NCI-H526 (cell line): ENCODE data around the gene MEG3.

ENCODE experiments used
- DNase-seq, 2 experiments: peaks; one replicate each; lab custom pipeline; 2025; lab: John Stamatoyannopoulos, UW

MEG3 gene

DNA sequence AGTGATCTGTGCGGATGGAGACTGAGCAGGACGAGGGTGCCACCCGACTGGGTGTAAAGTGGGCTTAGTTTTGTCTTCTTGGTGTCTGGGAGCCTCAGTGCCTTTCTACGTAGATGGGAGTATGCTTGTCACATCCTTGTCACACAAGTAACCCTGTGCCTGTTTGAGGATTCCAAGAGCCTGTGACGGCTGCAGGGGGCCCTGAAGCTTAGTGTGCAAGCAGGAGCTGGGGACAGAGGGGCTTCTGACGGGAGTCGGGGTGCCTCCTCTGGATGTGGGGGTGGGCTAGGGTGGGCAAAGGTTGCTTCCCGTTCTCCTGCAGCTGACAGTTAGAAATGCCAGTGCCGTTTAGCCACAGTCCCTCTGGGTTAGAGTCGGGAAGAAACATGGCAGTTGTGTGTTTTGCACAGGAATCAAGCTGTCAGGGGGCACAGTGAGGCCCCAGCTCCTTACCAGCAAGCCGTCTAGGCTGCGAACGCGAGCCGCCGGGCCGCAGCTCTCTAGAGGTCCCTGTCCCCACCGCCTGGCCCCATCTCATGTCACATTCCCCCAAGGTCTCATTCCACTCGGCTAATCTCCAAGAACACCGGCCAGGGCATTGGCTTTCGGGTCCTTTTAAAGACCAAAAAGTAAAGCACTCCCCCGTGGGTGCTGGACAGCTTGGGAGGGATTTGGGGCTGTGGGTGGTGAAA, 70.6 kb downstream of the MEG3 start:
- no peak for DNase-seq

DNA sequence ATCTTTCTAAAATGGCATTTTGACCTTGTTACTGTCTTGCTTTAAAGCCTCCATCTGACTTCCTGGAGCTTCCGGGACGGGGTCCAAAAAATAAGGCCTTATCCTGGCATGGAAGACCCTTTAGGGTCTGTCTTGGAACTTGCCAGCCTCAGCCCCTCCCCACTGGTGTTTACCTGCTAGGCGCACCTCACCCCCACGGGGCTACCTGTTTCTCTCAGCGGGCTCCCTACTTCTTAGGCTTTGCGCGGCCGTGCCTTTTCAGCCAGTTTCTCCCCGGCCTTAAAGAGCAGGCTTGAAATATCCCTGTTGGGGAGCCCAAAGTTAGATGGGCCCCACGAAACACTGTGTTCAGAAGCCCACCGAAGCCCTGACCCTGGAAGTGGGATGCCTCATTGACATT, 72.5 kb downstream of the MEG3 start:
- DNase-seq, result no peak

DNA sequence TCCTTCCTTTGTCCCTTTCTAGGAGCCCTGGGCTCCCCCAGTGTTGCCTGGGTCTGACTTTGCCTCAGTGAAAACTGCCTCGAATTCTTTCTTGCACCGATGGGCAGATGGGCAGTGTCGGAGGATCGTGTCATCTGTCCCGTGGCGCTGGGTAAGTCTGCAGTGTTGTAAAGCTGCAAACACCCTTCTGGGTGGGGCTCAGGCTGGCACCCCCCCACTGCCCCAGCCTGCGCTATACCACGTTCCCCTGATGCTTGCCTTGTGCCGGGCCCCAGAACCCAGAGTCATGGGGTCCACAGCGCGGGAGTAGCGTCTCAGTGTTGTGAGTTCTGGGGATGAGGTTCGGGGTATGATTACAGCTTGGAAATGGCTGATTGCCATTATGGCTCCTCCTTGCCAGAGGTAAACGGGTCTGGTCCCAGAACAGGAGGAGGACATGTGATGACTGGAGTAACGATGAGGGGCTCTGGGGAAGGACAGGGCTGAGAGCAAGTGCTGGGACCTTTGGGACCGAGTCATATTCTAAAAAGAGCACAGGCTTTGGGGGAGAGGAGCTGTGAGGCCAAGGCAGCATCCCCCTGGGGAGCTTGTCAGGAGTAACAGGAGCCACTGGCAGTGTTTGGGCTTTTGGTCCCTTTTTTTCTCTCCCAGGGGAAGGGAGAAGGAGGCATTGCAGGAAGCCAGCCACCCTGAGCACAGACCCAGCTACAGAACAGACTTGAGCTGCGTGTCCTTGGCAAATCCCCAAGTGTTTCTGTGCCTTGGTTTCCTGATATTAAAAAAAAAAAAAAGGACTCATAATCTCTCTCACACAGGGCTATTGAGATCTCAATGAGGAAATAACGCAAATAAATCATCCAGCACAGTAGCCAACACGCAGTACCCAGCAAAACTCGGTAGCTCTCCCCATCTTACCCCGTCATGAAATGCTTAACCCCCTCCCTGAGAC, 73.3 kb downstream of the MEG3 start:
- no peak for DNase-seq

- no peak for DNase-seq
Observed at GRCh38 chr14:100899884-100900771, 74.2 kb downstream of the MEG3 start.

DNA sequence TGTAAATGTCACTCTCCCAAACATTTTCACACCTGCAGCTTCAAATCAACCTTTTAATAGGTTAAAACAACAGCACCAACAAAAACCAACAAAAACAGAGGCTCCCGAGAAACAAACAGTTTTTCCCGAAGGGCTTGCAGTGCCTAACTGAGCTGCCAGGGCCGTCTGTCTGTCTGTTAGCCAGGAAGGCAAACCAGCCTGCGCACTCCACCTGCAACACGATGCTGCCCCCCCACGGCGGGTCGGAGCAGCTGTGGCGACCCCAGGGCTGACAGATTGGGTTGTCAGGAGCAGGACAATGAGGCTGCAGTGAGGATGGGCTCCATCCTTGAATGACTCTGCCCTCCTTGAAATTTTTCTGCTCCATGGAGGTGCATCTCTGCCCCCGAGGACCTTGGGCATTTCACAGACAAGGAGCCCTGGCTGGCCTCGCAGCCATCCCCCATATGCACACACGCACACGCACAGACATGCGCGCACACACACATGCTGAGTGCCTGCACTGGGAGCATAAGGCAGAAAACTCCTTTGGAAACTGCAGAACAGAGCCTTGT, 75.0 kb downstream of the MEG3 start:
- DNase-seq, result peak; percentile 10 to 62

DNA sequence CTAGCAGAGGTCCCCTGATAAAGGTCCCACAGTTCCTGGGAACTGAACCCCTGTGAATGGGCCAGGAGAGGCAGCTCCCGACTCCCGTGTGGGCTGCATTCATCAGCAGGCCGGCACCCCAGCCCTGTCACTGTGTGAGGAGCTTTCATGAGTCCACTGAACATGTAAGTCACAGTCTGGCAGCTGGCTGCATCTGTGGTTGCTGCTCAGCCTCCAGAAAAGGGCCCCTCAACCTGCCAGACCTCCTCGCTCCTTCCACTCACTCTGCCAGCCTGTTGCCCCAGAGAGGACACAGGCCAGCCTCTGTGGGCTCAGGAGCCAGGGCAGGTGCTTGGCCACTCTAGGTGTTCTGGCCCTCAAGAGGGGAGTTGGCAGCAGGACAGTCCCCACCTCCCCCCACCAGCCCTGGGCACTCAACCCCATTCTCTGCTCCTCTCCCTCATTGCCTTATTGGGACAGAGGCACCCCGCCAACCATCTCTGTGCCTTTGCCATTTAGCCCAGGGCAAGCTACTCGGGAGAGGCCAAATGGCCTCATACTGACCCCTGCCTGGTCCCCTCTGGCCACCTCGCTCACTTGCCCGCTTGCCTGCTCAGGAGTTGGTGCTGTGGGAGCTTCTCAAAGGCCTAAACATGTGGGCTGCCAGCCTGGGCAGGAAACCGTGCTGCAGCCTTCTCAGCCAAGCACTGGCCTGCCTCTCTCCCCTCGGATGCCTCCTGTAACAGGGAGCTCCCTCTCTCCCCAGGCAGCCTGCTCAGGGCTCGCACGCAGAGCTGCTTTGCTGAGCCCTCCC, 75.7 kb downstream of the MEG3 start:
- DNase-seq, result no peak

GRCh38 chr14:100902295-100903133, 76.6 kb downstream of the MEG3 start:
- peak in 1 of 2 experiments; percentile 33 for DNase-seq

GRCh38 chr14:100903134-100903468, 77.2 kb downstream of the MEG3 start:
- no peak for DNase-seq

DNA sequence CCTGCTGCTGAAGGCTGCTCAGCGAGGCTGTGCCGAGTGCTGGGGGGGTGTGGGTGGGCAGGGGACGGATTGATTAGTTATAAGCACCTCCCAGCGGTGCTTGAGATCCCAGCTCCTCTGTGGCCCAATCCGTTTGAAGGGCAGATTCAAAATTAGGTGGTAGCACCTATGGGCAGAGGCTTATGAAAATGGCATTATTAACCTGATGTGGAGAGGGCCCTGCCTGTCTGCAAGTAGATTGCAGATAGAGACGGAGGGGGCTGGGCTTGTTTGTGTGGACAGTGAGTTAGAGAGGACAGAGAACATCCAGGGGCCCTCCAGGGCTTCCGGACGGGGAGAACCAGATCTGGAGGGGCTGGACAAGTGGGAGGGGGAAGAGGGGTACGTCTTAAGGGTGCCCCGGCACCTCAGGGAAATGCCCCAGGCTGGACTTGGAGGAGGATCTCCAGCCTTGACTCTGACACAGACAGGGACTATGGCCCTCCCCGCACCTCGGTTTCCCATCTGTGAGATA, 77.8 kb downstream of the MEG3 start, which contains the start of gene RTL1:
RTL1 (minus strand) TSS at position 51 of the 514 bp plus-strand sequence. CDS start 18,934 bp downstream, outside the sequence.
- DNase-seq, result no peak

DNA sequence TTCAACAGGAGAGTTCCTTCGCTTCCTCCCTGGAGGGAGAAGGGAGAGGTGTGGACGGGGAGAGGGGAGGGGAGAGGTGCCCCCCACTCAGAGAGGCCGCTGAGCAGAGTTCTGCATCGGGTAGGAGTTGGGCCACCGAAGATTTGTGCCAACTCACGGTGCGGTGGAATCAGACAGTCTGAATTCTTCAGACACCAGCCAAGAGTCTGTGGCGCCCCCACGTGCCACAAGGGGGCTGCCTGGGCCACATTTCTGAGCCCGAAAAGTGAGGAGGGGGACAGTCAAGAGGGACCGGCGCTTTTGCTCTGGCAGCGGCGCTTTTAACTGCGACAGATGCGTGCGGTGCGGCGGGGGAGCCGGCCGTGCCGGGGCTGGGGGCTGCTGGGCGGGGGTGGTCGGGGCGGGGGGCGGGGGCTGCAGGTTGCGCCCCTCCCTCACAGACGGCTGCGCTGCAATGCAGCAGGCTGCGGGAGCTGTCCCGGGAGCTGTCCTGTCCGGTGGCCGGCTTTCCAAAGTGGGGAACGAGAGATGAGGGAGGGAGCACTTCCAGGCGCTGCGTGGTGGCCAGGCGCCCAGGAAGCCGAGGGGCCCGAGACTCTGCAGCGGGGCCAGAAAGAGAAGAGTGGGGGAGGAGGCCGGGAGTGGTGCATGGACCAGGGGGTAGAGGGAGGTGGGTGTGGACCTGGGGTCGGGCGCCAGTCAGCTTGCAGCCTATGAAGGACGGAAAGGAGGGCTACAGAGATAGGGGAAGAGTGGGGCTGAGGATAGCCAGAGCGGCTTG, 78.6 kb downstream of the MEG3 start:
- DNase-seq, result peak in 1 of 2 experiments; percentile 35

DNA sequence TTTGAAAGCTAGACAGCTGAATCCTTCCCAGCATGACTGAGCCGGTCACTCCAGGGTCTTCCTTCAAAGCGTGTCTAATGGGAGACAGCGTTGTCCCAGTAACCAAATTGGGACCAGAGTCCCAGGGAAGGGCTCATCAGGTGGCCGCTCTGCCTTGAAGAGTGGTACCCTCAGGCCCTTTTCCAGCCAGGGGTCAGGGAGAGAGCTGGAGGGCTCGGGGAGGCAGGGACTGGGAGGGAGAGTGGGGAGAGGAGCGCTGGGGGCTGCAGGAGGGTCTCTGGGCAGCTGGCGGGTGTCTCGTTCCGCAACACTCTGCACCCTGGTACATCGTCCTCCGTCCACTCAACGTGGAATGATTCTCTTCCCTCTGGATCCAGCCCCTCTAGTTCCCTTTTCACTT, 79.2 kb downstream of the MEG3 start:
- DNase-seq, result no peak

DNA sequence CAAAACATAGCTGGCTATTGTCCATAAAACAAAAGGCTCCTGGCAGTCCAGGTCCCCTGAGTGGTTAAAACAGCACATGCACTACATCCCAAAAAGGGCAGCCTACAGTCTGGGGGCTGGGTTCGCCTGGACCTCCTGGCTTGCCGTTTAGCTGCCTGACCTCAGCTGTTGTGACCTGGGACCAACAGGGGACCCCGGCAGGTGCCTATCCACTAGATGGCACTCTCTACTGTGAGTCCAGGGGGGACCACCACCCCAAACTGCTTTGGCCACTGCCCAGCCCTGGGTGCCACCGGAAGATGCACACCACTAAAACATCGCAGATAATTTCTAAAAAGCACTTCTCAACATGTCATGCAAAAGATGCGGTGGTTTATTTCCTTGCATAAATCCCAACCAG, 80.5 kb downstream of the MEG3 start:
- DNase-seq, result no peak

DNA sequence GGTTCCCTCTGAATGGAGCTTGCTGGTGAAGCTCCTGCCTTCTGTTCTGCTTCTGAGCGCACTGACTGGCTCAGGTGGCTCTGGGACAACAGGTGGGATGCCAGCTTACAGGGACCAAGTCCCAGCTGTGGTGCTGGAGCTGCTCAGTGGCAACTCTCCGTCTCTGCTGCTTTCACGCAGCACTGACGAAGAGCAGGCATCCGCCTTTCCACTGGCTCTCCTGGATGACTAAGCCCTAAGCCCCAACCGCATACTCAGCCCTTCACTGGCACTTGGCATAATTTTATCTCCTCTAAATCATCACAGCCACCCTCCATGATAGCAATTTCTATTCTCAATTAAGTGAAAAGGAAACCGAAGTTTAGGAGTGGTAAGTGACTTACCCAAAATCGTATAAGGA, 81.3 kb downstream of the MEG3 start:
- DNase-seq, result no peak

DNA sequence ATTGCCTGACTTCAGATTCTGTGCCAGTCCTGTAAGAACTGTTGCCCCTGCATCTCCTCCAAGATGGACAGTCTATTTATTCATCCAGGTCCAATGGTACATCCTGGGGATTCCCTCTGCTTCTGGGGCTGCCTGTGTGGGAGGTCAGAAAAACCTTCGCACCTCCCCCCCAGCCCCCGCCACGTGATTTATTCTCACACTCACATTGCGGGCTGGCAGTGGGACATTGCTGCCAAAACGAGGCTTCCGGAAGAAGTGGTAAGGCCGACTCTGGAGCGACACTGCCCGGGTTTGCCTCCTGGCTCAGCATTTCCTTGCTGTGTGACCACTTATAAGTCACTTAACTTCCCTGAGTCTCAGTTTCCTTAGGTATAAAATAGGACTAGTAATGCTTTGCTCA, 83.5 kb downstream of the MEG3 start:
- DNase-seq, result no peak
